Dermis blood vessel endothelial cell (primary cell): ENCODE data around the gene KIAA2012. TPM values are rescaled to one million over a fixed set of nuclear protein-coding genes. Genes with fewer than 3 reads are reported as not detected.
"Not testable (repeated sequence)": the region's sequence is repeated elsewhere in the genome, so short reads cannot be mapped to it uniquely, and the experiment has no call there.

ENCODE experiments used
- DNase-seq: peaks from one replicate; pipeline ENCODE4 v3.0.0; 2010
- total RNA-seq: library from RNA; depleted of rRNA; stranded (reverse); fragments of >200 nt; gene quantifications from 2 replicates; pipeline ENCODE4 v1.2.3, GENCODE V29; 2014

The KIAA2012 gene
- total RNA-seq, 1 donor from 2014 or later, result not detected

DNA sequence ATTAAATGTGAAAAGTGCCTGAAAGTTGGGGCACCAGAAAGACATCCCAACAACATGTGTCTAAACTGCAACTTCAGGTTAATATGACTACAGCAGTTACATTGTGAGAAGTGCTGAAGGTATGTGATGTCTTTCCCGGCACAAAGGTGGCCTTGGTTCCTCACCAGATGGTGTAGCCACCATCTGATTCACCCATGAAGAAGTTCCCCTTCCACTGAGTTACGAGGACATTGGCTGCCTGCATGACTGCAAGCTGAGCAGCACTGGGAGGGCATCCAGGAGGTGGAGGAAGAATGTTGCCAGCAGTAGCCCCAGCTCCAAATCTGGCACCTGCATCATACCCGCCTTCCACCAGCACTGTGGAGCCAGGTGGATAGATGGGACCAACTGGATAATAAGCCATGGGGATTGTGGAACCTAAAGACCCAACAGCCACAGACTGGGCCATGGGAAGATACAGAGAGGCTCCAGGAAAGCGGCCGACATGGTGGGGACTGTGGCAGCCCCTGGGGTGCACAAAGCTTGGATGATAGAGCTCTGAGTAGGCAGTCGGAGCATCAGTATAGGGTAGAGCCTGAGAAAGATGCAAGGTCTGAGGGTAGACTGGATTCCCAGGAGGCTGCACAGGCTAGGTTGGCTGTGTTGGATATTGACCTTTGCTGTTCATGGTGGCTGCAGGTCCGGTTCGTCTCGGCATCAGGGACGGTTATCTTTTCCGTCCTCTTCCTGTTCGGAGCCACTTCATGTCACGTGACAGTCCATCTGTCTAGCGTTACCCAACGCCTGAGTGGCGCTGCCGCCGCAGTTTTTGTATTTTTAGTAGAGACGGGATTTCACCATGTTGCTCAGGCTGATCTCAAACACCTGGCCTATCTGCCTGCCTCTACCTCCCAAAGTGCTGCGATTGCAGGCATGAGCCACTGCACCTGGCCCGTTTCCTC lies 128.4 kb downstream of the KIAA2012 start:
- no peak for DNase-seq

DNA sequence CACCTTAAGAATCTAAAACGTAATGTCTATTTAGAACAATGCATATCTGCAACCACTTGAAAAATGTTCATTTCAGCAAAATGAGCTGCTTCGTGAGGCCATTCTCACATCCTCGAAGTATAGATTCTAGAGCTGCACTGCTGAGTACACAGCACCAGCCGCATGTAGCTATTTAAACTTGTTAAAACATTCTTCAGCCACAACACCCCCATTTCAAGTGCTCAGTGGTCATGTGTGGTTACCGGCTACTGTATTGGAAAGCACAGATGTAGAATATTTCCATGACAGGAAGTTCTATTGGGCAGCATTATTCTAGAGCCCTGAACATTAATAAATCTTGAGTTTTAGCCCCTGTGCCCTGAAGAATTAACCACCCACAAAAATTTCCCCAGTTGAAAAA lies 130.3 kb downstream of the KIAA2012 start:
- no peak for DNase-seq

DNA sequence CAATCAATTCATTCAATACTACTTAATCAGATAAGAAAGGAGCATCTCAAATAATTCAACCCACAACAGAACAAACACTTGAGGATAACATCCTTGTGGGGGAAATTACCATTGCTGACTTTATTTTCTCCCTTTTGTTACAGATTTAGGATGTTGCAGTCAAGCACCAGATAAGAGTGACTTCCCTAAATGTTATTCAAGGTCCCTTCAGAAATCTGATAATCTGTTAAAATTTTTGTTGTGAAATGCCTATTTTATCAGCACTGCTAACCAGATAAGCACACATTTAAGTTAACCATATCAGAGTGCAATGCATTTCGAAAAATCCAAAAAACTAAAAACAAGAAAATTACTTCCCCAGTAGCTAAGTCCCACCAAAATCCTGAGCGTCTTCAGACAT lies 131.8 kb downstream of the KIAA2012 start:
- DNase-seq, result no peak

DNA sequence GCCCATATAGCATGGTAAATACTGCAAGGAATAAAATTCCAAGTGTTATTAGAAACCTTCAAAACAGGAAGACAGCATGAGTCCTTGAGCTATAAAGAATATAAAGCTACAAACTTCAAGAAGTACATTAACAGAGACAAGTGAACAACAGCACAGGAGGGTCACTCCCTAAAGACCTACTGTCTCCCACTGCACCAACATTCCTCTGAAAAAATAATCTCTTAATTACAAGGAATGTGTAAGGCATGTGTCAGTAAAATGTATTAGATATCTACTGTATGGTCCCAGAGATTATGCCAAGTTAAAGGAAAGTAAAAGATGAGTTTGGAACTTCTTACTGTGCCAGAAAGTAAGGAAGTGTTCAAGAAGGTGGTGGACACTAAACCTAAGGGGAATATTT lies 135.5 kb downstream of the KIAA2012 start:
- no peak for DNase-seq

DNA sequence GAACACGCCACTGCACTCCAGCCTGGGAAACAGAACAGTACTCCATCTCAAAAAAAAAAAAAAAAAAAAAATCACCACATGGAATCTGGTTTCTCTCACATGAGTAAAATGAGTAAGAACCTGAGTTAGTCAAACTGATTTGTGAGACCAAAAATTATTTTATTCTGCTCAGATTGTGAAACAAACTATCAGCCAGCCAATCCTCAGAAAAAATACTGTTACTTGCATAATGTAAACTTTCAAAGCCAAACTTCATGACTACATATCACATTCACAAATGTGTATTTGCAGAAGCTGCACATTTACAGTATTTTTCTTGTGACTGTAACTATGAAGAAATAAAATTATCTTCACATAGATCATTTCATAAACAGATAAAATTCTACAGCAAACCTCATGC lies 142.1 kb downstream of the KIAA2012 start:
- no peak for DNase-seq

DNA sequence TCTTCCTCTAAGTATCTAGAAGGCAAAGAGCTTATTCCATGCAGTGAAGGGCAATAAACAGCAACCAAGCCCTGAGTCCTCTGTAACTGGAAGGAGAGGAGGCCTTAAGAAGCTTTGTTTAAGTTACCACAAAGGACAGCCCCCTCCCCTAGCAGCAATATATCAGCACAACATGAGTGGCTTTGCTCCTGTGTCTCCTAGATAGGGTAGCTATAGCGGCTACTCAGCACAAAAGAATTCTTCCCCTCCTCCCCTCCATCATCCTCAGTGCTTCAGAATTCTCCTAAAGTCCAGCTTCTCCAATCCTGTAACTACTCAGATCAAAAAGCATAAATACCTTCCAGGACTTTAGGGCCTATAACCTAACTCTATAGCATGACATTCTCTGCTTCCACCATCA lies 148.8 kb downstream of the KIAA2012 start:
- no peak for DNase-seq

DNA sequence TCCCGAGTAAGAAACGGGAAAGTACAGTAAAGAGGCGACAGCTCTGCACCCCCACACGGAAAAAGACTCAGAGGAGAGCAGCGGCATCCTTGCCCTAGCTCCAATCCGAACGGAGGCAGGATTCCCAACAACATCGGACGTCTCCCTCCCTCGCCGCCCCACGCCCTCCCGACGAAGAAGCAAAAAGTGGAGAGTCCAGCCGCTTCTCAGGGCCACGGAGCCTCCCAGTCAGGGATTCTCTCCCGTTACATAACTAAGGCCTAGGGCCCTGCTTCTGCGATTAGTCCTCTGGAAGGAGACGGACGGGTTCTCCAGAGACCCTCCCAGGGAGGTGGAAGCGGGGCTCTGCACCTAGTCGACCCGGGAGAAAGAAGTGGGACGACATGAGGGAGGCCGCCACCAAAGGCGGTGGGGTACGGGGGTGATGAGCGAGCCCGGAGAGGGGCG lies 164.8 kb downstream of the KIAA2012 start:
- DNase-seq, result peak; percentile 69

DNA sequence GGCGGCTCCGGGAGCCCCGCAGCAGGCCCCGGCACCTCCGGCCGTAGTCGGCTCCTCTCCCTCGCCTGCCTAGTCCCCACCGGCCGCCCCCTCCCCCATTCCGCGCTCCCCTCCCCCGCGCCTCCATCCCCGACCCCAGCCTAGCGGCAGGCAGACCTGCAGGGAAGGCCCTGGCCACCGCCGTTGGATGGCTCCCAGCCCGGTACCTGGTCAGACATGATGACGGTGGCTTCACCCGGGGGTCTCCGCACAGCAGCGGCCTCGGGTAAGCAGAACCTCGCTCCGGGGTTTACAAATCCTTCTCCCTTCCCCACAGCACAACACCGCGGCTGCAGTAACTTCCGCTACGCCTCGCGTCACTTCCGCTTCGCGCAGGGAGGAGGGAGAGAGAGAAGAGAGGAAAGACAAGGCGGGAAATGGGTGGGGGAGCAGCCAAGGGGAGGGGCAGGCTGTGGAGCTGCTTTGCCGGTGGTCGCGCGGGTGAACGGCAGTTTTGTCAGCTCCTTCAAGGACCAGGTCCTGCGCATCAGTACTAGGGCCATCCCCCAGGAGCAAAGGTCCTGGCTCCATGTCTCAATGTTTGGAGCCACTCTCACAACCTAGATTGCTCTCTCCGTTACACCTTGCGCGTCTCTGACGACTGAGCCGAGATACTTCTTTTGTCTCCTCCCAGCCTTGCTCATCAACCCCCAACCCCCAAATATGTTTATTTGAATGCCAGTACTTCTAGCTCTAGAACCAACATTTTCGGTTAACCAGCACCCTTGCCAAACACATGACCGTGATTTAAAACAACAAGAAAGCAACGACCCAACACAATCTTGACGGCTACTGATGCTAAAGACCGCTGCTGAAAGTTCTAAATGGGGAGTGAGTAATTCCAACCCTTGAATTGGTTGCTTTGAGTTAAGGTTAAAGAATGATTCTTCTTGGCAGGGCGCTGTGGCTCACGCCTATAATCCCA lies 165.5 kb downstream of the KIAA2012 start, which contains the start of gene SUMO1:
Gene SUMO1 (minus strand): TSS at position 364 of the 964 bp plus-strand sequence. CDS start 146 bp downstream, at position 218.
- DNase-seq, result peak; percentile 88

DNA sequence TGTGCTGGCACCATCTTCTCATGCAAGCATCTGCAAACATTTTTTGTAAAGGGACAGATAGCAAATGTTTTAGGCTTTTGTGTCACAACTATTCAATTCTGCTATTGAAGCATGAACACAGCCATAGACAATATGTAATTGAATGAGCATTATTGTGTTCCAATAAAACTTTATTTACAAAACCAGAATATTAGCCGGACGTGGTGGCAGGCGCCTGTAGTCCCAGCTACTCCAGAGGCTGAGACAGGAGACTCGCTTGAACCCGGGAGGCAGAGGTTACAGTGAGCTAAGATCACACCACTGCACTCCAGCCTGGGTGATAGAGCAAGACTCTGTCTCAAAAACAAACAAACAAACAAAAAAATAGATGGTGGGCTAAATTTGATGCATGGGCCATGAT lies 174.7 kb downstream of the KIAA2012 start:
- not testable (repeated sequence) for DNase-seq

DNA sequence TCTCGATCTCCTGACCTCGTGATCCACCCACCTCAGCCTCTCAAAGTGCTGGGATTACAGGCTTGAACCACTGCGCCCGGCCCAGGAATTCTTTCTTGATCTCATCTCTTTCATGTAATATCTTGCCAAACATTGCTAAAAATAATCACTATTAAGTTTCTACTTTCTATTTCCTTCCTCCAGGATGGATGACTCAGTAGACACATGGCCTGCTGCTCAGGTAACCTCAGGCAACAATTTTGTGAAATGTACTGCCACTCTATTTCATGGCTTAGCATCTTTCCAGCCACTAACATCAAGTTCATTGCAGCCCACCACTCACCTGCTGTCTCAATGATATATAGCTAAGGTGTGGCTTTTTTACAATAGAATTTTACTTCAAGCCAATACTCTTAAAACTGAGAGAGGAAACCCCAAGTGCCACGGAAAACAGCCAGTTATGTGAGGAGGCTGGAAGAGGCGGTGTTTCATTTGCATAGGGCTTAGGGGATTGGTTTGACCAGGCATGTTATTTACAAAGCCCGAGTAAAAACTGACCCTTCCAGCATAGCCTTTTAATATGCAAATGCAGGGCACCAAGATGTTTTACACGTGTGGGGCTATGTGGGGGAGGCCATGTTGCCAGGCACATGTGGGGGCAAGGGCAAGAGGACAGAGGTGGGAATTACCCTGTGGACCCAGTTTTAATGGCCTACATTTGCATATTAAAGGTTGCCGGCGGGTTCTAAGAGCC lies 176.6 kb downstream of the KIAA2012 start:
- peak; percentile 79 for DNase-seq

DNA sequence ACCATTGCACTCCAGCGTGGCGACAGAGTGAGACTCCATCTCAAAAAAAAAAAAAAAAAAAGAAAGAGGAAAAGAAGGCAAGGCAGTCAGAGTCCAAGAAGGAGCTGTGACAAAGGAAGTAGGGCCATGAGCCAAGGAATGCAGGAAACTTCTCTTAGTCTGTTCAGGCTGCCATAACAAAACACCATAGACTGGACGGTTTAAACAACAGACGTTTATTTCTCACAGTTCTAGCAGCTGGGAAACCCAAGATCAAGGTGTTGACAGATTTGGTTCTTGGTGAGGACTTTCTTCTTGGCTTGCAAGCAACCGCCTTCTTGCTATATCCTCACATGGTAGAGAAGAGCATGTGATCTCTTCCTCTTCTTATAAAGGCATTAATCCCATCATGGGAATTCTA lies 178.4 kb downstream of the KIAA2012 start:
- peak; percentile 87 for DNase-seq

Other genes with a start within 250 kb of the KIAA2012 start
- gene FZD7, start 39.4 kb upstream of the KIAA2012 start, total RNA-seq, result 0.19 and 0.68 TPM in 2 replicates
- 123 and 132 TPM in 2 replicates for gene SUMO1, start 165.3 kb downstream of the KIAA2012 start, total RNA-seq
- gene NOP58, start 192.5 kb downstream of the KIAA2012 start, total RNA-seq, result 55.1 and 61.6 TPM in 2 replicates